MCF 10A (cell line): ENCODE results near the gene EPHA6. TPM values are rescaled to one million over a fixed set of nuclear protein-coding genes. Genes with fewer than 3 reads are reported as not detected.

ENCODE experiments used
- BruUV-seq: library from RNA; stranded (reverse); fragments of 400-500 nt; replicated peaks from 2 replicates; lab custom pipeline; 2021; lab: Mats Ljungman, UMichigan
- CTCF ChIA-PET: fragments of 300-600 bp; sonication (Branson Sonifier 250); formaldehyde crosslinking; extraction: SDS; loops from one replicate; lab custom pipeline; 2021; ENCODE audit warnings: antibody characterized with exemption, inconsistent platforms; lab: Yijun Ruan, JAX
- POLR2A ChIA-PET: fragments of 300-600, 350-650 bp; sonication (Branson Sonifier 250); formaldehyde crosslinking; extraction: SDS; loops from one replicate; lab custom pipeline; 2020; ENCODE audit warnings: antibody characterized with exemption, inconsistent platforms; lab: Yijun Ruan, JAX
- DNase-seq: peaks from one replicate; pipeline ENCODE4 v3.0.0-alpha.2; 2018; ENCODE audit not compliant: unreplicated experiment
- H3K27ac Mint-ChIP-seq: one replicate; pipeline ENCODE4 v1.8.0; 2022; ENCODE audit warnings: mild to moderate bottlenecking, low read depth, mixed read lengths; ENCODE audit not compliant: unreplicated experiment
- H3K27me3 Mint-ChIP-seq: one replicate; pipeline ENCODE4 v1.8.0; 2022; ENCODE audit warnings: mixed read lengths; ENCODE audit not compliant: insufficient read depth, unreplicated experiment
- H3K36me3 Mint-ChIP-seq: one replicate; pipeline ENCODE4 v1.8.0; 2022; ENCODE audit warnings: mild to moderate bottlenecking, moderate library complexity, mixed read lengths; ENCODE audit not compliant: insufficient read depth, unreplicated experiment
- H3K4me1 Mint-ChIP-seq: one replicate; pipeline ENCODE4 v1.8.0; 2022; ENCODE audit warnings: mixed read lengths; ENCODE audit not compliant: insufficient read depth, unreplicated experiment
- H3K4me3 Mint-ChIP-seq: one replicate; pipeline ENCODE4 v1.8.0; 2022; ENCODE audit warnings: mild to moderate bottlenecking, moderate library complexity, mixed read lengths; ENCODE audit not compliant: unreplicated experiment
- H3K9me3 Mint-ChIP-seq: one replicate; pipeline ENCODE4 v1.8.0; 2022; ENCODE audit warnings: mixed read lengths; ENCODE audit not compliant: unreplicated experiment
- CTCF ChIP-seq: fragments of 200-600 bp; IDR thresholded peaks from one replicate; pipeline ENCODE4 v1.8.0; 2022; ENCODE audit warnings: antibody characterized with exemption, mild to moderate bottlenecking; ENCODE audit not compliant: unreplicated experiment
- intact Hi-C: fragments of 100-400 bp; cut with micrococcal nuclease; formaldehyde crosslinking; loops from 2 replicates; pipeline ENCODE4 v1.14.1; 2022
- total RNA-seq: library from RNA; stranded (reverse); gene quantifications from 2 replicates; pipeline ENCODE4 v1.2.3, GENCODE V29; 2022

EPHA6 gene
- total RNA-seq, 1 experiment from 2014 or later, result 0.33 TPM

GRCh38 chr3:97391167-97391566 lies 576.8 kb downstream of the EPHA6 start:
- Mint-ChIP-seq H3K27ac (no peak overlapping the region), H3K27me3 (peaks cover 31% of the 10 kb centered on the region), H3K4me1 (no peaks in the 10 kb centered on the region), H3K4me3 (no peak overlapping the region), H3K36me3 (no peaks in the 10 kb centered on the region), H3K9me3 (no peaks in the 10 kb centered on the region)
- no peak for DNase-seq
- ChIA-PET POLR2A (no interaction called here), CTCF (no interaction called here)
- BruUV-seq, result no TSS peak
- TF ChIP-seq CTCF, result no peak
- intact Hi-C loops, result no loop called here

- DNase-seq, result no peak
- Mint-ChIP-seq H3K4me3 (no peak overlapping the region), H3K36me3 (no peaks in the 10 kb centered on the region), H3K27ac (no peak overlapping the region), H3K9me3 (no peaks in the 10 kb centered on the region), H3K4me1 (no peaks in the 10 kb centered on the region), H3K27me3 (peaks cover 77% of the 10 kb centered on the region)
- no TSS peak for BruUV-seq
- no peak for TF ChIP-seq CTCF
- intact Hi-C loops, result no loop called here
- POLR2A ChIA-PET, result no interaction called here
- CTCF ChIA-PET, result interaction anchor here (0.6 kb wide), 1 partner anchor 252 kb away, joined by 3 read pairs; no protein-coding TSS in a partner anchor
These were observed 595.2 kb downstream of the EPHA6 start for GRCh38 chr3:97409612-97410011.

- intact Hi-C loops, result no loop called here
- TF ChIP-seq CTCF, result no peak
- peaks cover 60% of the 10 kb centered on the region for H3K27me3 Mint-ChIP-seq
- POLR2A ChIA-PET, result no interaction called here
- no peak overlapping the region for H3K27ac Mint-ChIP-seq
- no peak overlapping the region for H3K4me3 Mint-ChIP-seq
- no peaks in the 10 kb centered on the region for H3K4me1 Mint-ChIP-seq
- no peaks in the 10 kb centered on the region for H3K9me3 Mint-ChIP-seq
- no TSS peak for BruUV-seq
- H3K36me3 Mint-ChIP-seq, result no peaks in the 10 kb centered on the region
- DNase-seq, result no peak
- CTCF ChIA-PET, result no interaction called here
These were observed 607.2 kb downstream of the EPHA6 start for GRCh38 chr3:97421565-97421964.

- H3K27me3 Mint-ChIP-seq, result peaks cover 26% of the 10 kb centered on the region
These were observed 610.6 kb downstream of the EPHA6 start for GRCh38 chr3:97425002-97425401.

More at GRCh38 chr3:97425002-97425401, 610.6 kb downstream of the EPHA6 start:
- Mint-ChIP-seq H3K9me3 (no peaks in the 10 kb centered on the region), H3K4me1 (no peaks in the 10 kb centered on the region), H3K4me3 (no peak overlapping the region), H3K36me3 (peaks cover 6% of the 10 kb centered on the region), H3K27ac (no peak overlapping the region)
- CTCF ChIA-PET, result interaction anchor here (0.6 kb wide), 1 partner anchor 481 kb away, joined by 3 read pairs; no protein-coding TSS in a partner anchor
- no peak for DNase-seq
- BruUV-seq, result no TSS peak
- TF ChIP-seq CTCF, result no peak
- intact Hi-C loops, result no loop called here
- POLR2A ChIA-PET, result no interaction called here
